ACC112 (cell line): ENCODE results near the gene MTF2.

Experiments used
- H2AFZ ChIP-seq: fragments of 200-600 bp; sonication (generic); one replicate; pipeline ENCODE4 v1.6.0; 2017; ENCODE audit warnings: antibody characterized with exemption, low read length; ENCODE audit not compliant: unreplicated experiment
- H3K27ac ChIP-seq: fragments of 200-600 bp; sonication (generic); 2 replicates; pipeline ENCODE4 v1.5.1; 2014; ENCODE audit warnings: low read depth, mild to moderate bottlenecking, antibody characterized with exemption, low read length, moderate library complexity
- H3K27me3 ChIP-seq: fragments of 200-600 bp; sonication (generic); 2 replicates; pipeline ENCODE4 v1.6.1; 2014; ENCODE audit warnings: mild to moderate bottlenecking, antibody characterized with exemption, low read length, moderate library complexity, mixed read lengths; ENCODE audit not compliant: insufficient read depth
- H3K36me3 ChIP-seq: fragments of 200-600 bp; sonication (generic); 2 replicates; pipeline ENCODE4 v1.6.1; 2016; ENCODE audit warnings: mild to moderate bottlenecking, antibody characterized with exemption, low read length, moderate library complexity, mixed read lengths; ENCODE audit not compliant: insufficient read depth
- H3K4me1 ChIP-seq: fragments of 200-600 bp; sonication (generic); one replicate; pipeline ENCODE4 v1.6.1; 2016; ENCODE audit warnings: low read length, mixed read lengths; ENCODE audit not compliant: insufficient read depth, unreplicated experiment, control insufficient read depth
- H3K4me3 ChIP-seq: fragments of 200-600 bp; sonication (generic); 2 replicates; pipeline ENCODE4 v1.5.1; 2014; ENCODE audit warnings: mild to moderate bottlenecking, low read depth, low read length
- H3K79me2 ChIP-seq: fragments of 200-600 bp; sonication (generic); one replicate; pipeline ENCODE4 v1.6.0; 2016; ENCODE audit warnings: low read length; ENCODE audit not compliant: control insufficient read depth, unreplicated experiment, insufficient read depth

MTF2 gene

DNA sequence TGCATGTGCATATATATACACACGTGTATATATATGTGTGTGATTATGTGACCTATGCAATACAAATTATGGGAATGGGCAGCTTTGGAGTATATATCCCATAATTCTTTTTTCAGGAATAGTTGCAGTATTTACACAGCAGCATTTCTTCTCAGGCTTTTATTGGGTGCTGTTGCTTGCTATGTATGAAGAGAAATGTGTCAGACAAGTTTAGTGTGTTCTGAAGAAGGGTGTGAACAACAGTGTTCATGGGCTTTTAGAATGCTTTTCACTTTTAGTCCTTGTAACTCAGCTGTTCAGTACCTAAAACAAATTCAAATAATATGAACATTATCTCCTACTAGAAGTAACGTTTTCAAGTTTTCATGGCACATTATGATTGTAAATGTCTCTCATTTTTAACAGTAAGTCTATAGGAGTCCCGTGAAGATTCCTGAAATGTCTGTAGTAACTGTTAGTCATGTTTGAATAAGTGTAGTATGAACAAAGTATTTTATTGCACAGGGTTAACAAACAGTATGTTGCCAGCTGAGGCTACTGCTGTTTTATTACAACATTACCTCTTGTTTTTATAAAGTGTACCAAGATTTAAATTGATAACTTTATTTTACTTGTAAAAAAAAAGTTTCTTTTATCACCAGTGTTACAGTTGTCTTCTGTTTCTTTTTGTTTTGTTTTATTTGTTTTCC is 58.7 kb downstream of the MTF2 start:
- no peak overlapping the region for H3K27ac ChIP-seq
- H3K36me3 ChIP-seq, result peaks cover 12% of the 10 kb centered on the region
- no peak overlapping the region for H3K4me3 ChIP-seq
- H2AFZ ChIP-seq, result no peak overlapping the region
- peaks cover 6% of the 10 kb centered on the region for H3K4me1 ChIP-seq
- no peaks in the 10 kb centered on the region for H3K27me3 ChIP-seq
- no peaks in the 10 kb centered on the region for H3K79me2 ChIP-seq

DNA sequence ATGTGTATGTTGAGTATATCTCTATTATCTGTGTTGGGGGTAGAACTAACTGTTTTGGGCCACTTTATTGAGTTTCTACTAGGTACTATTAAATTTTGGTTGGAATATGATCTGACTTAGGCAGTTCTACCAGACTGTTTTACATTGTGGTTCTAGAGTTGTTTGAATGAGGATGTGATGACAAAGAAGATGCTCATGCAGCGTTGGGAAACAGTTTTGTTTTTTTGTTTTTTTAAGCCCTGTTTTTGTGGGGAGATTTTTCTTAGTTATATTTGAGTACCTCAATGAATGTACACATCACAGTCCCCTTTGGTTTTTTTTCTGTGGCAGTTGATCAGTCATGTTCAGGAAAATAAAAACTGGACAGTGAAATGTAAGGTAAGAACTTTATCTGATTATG is 61.0 kb downstream of the MTF2 start:
- peaks cover 12% of the 10 kb centered on the region for H3K36me3 ChIP-seq
- H3K27me3 ChIP-seq, result no peaks in the 10 kb centered on the region
- H3K4me1 ChIP-seq, result peaks cover 6% of the 10 kb centered on the region
- H2AFZ ChIP-seq, result no peak overlapping the region
- H3K79me2 ChIP-seq, result no peaks in the 10 kb centered on the region
- peak overlapping the region; percentile 33; the same call in 1 of the 2 replicates for H3K27ac ChIP-seq
- no peak overlapping the region for H3K4me3 ChIP-seq

DNA sequence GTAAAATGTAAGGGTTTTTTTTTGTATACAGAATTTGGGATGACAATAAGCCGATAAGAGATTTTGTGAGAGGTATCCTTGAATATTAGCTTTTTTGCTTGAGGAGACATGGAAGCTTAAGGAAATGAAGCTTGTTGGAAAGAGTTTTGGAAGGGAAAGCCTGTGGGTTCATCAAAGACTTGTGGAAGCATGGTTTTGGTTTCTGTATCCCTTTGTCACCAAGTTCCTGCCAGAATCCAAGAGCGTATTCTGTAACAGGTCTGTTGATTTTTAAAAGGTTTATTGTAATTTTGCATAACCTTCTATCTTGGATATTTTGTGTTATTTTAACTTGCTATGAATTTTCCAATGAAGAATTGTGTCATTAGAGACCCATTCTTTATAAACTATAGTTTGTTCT is 63.1 kb downstream of the MTF2 start:
- Histone ChIP-seq H3K27ac (no peak overlapping the region), H3K27me3 (no peaks in the 10 kb centered on the region), H3K79me2 (no peaks in the 10 kb centered on the region), H3K36me3 (peaks cover 1% of the 10 kb centered on the region; the same call in 1 of the 2 replicates), H3K4me3 (no peak overlapping the region), H2AFZ (no peak overlapping the region), H3K4me1 (peaks cover 6% of the 10 kb centered on the region)

DNA sequence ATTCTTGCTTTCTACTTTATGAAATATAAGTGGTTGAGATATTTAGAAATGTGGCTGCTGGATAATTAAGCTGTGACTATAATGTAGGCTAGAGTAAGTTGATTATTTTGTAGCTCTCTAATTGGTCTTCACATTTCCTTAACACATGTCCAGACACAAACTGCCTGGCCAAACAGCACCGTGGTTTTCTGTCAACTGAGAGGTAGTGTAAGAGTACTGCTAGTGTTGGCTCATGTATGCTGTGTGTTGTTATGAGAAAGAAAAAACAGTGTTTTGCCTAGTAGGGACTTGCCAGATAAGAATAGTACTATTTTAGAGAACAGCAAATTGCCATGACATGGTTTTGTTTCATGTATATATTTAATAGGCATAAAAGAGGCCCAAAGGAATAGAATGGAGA is 64.1 kb downstream of the MTF2 start:
- no peaks in the 10 kb centered on the region for H3K27me3 ChIP-seq
- no peaks in the 10 kb centered on the region for H3K79me2 ChIP-seq
- no peak overlapping the region for H3K27ac ChIP-seq
- H3K36me3 ChIP-seq, result 0 out of 2 replicates have a peak, but pooled peaks cover under 1% of the 10 kb centered on the region
- H2AFZ ChIP-seq, result no peak overlapping the region
- H3K4me1 ChIP-seq, result peaks cover 6% of the 10 kb centered on the region
- no peak overlapping the region for H3K4me3 ChIP-seq

DNA sequence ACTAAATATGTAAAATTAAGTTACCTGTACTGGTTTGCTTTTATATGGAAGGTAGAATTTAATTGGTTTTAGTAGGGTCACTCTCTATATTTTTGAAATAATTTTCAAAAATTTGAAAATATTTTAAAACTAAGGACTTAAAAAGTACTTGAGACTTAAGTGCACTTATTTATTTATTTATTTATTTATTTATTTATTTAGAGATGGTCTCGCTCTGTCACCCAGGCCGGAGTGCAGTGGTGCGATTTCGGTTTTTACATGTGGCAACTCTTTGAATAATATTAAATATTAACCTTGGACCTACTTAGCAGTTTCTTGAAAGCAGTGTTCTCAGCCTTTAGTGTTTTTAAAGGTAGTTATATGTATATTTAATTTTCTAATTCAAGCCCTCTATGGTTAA is 64.7 kb downstream of the MTF2 start:
- H3K27me3 ChIP-seq, result no peaks in the 10 kb centered on the region
- no peak overlapping the region for H3K27ac ChIP-seq
- no peak overlapping the region for H2AFZ ChIP-seq
- peaks cover 6% of the 10 kb centered on the region for H3K4me1 ChIP-seq
- no peak overlapping the region for H3K4me3 ChIP-seq
- H3K79me2 ChIP-seq, result no peaks in the 10 kb centered on the region
- 0 out of 2 replicates have a peak, but pooled peaks cover 4% of the 10 kb centered on the region for H3K36me3 ChIP-seq

DNA sequence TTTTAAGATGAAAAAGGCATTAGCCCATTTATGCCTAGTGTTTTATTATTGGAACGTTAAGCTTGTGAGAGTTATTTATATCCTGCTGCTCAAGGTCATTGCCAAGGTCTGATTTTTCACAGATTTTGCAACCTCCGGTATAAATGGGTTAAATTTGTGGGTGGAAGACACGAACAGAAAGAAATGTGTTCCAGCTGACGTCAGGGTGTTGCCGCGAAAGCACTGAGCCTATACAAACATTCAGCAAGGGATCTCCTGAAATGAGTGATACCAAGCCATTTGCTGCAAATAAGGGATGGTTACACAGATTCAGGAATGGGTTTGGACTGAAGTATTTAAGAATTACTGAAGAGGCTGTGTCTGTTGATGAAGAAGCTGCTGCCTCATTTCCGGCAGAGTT is 68.9 kb downstream of the MTF2 start:
- Histone ChIP-seq H2AFZ (no peak overlapping the region), H3K27me3 (no peaks in the 10 kb centered on the region), H3K79me2 (no peaks in the 10 kb centered on the region), H3K27ac (no peak overlapping the region; the same call in 1 of the 2 replicates), H3K4me3 (no peak overlapping the region), H3K36me3 (peaks cover 18% of the 10 kb centered on the region), H3K4me1 (no peaks in the 10 kb centered on the region)

DNA sequence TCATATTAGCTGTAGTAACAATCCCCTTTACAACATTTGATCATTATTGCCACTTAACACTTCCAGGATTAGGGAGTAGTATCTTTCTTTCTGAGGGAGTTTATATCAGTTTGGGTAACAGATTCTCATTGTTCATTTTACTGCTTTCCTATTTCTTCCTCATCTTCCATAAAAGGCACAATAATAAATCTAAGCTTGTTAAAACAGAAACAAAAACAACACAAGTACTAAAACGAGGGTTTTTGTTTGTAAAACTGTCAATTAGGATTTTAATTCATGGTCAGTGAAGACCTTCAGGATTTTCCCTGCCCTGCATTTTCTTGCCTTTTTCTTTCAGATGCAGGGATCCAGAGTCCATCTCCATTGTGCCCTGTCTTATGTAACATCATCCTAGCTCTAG is 71.6 kb downstream of the MTF2 start:
- Histone ChIP-seq H3K36me3 (peaks cover 32% of the 10 kb centered on the region), H3K4me1 (peaks cover 9% of the 10 kb centered on the region), H2AFZ (no peak overlapping the region), H3K27ac (no peak overlapping the region), H3K79me2 (peaks cover 10% of the 10 kb centered on the region), H3K27me3 (no peaks in the 10 kb centered on the region), H3K4me3 (no peak overlapping the region)

DNA sequence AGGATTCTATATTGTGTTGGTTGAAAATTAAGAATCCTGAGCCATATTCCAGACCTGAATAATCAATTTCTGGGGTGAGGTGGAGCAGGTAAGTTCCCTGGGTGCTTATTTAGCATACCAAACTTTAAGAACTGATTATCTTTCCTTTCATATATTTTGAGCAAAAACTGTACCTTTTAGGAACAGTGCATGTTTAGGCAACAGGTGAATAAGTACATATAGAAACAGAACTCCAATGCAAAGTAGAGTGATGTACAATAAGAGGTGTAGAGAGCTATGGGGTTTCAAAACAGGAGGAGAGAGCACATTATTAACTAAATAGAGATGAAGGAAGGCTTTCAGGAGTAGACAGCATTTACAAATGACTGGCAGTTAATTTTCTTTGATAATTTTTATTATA is 72.4 kb downstream of the MTF2 start:
- H3K27me3 ChIP-seq, result no peaks in the 10 kb centered on the region
- no peak overlapping the region for H3K4me3 ChIP-seq
- H3K79me2 ChIP-seq, result peaks cover 10% of the 10 kb centered on the region
- H3K36me3 ChIP-seq, result peaks cover 35% of the 10 kb centered on the region
- H3K4me1 ChIP-seq, result peaks cover 9% of the 10 kb centered on the region
- no peak overlapping the region for H2AFZ ChIP-seq
- H3K27ac ChIP-seq, result no peak overlapping the region

DNA sequence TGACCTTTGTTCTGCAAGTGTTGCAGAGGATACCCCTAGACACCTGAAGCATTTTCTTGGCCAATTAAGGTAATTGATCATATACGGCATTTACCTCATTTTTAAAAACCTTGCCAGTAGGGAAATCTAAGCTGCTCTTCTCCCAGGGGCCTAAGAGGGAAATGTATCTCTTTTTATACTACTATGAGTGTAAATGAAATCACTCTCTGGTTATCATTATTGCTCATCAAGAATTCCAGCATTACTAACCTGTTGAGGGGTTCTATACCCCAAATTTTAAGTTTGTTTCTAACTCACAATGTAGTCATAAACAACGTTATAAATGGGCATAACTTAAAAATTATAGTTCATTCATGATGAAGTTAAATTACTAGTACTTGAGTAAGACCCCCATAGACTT is 73.8 kb downstream of the MTF2 start:
- Histone ChIP-seq H3K27ac (no peak overlapping the region), H3K79me2 (peaks cover 13% of the 10 kb centered on the region), H2AFZ (no peak overlapping the region), H3K4me1 (peaks cover 9% of the 10 kb centered on the region), H3K36me3 (peaks cover 35% of the 10 kb centered on the region), H3K27me3 (no peaks in the 10 kb centered on the region), H3K4me3 (no peak overlapping the region)

DNA sequence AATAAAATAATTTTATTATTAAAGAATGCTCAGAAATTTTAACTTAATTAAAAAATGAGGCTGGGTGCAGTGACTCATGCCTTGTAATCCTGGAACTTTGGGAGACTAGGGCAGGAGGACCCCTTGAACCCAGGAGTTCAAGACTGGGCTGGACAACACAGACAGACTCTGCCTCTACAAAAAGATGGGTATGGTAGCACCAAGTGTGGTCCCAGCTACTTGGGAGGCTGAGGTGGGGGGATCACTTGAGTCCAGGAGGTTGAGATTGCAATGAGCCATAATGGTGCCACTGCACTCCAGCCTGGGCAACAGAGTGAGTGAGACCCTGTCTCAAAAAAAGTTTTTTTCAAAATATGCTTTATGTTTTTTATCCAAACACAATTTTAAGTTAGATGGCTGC is 75.8 kb downstream of the MTF2 start:
- H3K36me3 ChIP-seq, result peaks cover 37% of the 10 kb centered on the region

DNA sequence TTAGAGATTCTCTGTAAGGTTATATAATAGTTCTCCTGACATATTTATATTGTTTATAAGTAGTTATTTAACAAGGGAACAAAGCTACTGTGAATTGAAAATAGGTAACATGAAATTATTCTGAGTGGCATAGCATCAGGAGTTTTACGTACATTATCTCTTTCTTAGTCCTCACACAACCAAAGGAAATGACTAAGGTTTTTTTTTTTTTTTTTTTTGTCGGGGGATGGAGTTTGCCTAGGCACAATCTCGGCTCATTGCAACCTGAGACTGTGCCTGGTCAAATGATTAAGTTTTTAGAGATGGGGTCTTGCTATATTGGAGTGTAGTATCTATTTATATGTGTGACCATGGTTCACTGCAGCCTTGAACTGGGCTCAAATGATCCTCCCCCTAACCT is 76.3 kb downstream of the MTF2 start:
- Histone ChIP-seq H3K4me1 (peaks cover 9% of the 10 kb centered on the region), H3K79me2 (peaks cover 17% of the 10 kb centered on the region), H2AFZ (no peak overlapping the region), H3K27me3 (no peaks in the 10 kb centered on the region), H3K36me3 (peaks cover 38% of the 10 kb centered on the region), H3K4me3 (no peak overlapping the region), H3K27ac (peak overlapping the region; percentile 41)

More for the DNA sequence above, 75.8 kb downstream of the MTF2 start:
- peaks cover 15% of the 10 kb centered on the region for H3K79me2 ChIP-seq
- H3K27ac ChIP-seq, result peak overlapping the region; percentile 41; the same call in 1 of the 2 replicates
- H3K27me3 ChIP-seq, result no peaks in the 10 kb centered on the region
- no peak overlapping the region for H3K4me3 ChIP-seq
- no peak overlapping the region for H2AFZ ChIP-seq
- H3K4me1 ChIP-seq, result peaks cover 9% of the 10 kb centered on the region
